GM18498 (cell line): Measurements from ENCODE around the gene ARID3B.
A peak's percentile ranks its signal among the peaks of the same experiment; 100 is the strongest.

Source experiments
- ATAC-seq: cut with Tn5 transposase; IDR thresholded peaks from one replicate; pipeline ENCODE4 v1.9.1; 2021; ENCODE audit warnings: mild to moderate bottlenecking, moderate library complexity; ENCODE audit not compliant: unreplicated experiment

ARID3B gene

GRCh38 chr15:74603026-74603788, 62.2 kb downstream of the ARID3B start:
- ATAC-seq = no peak

- no peak for ATAC-seq
Observed at GRCh38 chr15:74603789-74604705, 63.0 kb downstream of the ARID3B start.

GRCh38 chr15:74604983-74605794, 64.2 kb downstream of the ARID3B start:
- no peak for ATAC-seq

DNA sequence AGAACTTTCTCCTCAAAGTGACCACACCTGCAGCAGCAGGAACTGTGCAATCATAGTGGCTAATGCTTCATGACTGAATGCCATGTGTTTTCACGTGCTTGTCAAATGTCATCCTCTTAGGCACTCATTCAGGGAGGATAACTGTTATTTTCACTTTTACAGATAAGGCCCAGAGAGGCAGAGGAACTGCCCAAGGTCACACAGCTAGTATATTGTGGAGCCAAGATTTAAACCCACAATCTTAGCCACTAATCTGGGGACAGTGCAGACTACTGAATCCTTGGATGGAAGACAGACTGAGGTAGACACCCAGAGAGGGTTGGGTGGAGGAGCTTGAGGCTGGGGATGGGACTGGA, 64.8 kb downstream of the ARID3B start:
- ATAC-seq = no peak

DNA sequence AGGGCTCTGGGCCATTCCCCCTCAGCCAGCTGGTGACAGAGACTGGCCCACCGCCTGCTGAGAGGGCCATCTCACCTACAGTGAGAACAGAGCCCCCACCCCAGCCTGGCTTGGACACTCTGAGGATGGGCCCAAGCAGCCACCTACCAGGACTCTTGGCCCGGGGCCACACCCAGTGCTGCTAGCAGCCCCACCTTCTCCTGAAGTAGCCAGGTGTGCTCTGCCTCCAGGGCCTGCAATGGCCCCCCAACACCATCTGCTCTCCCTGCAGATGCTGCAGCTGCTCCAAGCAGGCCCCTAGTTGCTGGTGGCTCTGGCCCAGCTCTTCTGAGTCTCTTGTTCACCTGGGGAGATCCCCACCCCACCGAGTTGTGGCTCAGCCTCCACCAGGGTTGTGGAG, 67.8 kb downstream of the ARID3B start:
- no peak for ATAC-seq

DNA sequence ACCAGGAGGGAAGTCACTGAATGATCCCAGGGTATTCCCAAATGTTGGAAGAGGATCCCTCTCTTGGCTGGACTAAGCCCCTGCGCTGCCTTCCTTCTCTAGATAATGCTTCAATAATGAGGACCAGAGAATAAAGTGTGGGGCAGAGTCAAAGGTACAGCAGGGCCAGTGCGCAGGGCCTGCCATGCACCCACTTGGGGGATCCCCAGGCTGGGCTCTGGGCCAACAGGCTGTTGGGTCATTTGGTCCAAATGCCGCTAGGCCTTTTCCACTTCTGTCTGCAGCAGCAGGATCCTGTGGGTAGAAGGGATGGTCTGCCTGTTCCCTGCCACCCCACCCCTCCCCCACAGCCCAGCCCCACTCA, 68.9 kb downstream of the ARID3B start:
- no peak for ATAC-seq

GRCh38 chr15:74610302-74610951, 69.4 kb downstream of the ARID3B start:
- ATAC-seq = no peak

DNA sequence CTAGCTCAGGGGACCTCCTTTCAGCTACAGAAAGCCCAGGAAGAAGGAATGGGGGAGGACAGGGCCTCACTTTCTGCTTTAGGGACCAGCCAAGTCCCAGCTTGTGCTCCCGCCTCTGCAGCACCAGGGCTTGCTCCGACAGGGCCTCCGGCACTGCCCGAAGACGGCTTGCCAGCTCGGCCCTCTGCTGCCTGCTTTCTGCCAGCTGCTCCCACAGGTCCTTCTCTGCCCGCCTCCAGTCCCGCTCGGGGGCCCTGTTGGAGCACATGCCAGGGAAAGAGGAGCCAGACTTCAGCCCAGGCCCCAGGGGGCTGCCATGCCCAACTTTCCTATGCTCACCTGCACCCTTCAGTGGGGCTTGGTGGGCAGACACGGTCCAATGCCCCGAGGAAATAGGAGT, 70.3 kb downstream of the ARID3B start:
- ATAC-seq = no peak

GRCh38 chr15:74611834-74612233, 70.8 kb downstream of the ARID3B start:
- ATAC-seq = no peak

DNA sequence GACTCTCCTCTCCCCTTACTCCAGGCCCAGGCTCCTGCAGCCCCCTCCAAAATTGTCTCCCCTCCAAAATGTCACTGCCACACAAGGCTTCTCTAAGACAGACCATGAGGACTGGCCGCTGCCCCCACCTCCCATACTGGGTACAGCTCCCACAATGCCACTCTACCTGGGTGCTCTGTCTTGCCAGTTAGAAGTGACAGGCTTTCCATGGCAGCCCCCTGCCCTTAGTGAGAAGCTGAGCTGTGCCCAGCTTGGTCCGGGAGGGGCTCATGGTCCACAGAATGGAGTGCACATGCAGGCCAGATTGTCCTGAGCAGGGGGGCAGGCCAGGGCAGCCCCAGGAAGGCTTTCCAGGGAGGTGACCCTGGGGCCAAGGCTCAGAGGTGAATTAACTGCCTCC, 71.7 kb downstream of the ARID3B start:
- no peak for ATAC-seq

GRCh38 chr15:74613089-74613952, 72.3 kb downstream of the ARID3B start:
- ATAC-seq = no peak

GRCh38 chr15:74613953-74614743, 73.1 kb downstream of the ARID3B start:
- no peak for ATAC-seq

- ATAC-seq = peak; percentile 60
Observed at GRCh38 chr15:74614744-74615507, 73.9 kb downstream of the ARID3B start.

DNA sequence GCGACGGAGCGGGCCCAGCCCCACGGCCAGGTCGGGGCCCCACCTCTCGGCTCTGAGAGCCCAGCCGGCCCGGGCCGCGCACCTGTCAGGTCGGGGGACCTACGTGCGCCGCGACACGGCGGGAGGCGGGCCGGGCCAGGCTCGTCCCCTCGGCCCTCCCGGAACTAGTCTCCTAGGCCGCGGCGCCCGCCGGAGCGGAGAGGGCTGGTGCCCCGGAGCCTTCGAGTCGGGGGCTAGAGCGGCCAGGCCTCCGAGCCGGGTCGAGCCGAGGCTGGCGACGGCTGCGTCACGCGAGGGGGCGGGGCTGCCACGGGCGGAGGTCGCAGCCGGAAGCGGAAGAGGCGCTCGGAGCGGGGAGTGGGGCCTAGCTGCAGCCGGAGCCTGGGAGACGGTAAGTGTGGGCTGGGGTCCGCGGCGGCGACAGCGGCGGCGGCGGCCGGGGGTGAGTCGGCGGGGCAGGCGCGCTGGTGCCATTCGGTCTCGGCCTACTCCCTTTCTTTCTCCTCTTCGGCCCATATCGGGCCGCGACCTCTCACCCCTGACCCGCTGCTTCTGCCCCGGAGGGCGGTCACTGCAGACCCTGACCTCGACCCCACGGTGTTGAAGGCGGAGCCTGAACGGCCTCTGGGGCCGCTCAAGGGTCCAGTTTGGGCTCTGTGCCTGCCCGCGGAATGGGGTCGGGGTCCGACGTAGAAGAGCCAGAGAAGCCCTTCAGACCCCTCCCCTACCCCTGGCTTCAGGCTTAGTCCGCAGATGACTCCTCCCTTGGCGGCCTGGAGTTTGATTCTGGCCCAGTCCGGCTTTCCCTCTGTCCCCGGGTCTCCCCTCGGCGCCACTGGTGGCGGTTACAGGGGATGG, 74.7 kb downstream of the ARID3B start, which contains the start of gene CLK3:
Gene CLK3, plus strand, starts transcription at position 329 of the 858 bp plus-strand sequence. CDS start 3,361 bp downstream, outside the sequence.
- peak; percentile 83 for ATAC-seq

DNA sequence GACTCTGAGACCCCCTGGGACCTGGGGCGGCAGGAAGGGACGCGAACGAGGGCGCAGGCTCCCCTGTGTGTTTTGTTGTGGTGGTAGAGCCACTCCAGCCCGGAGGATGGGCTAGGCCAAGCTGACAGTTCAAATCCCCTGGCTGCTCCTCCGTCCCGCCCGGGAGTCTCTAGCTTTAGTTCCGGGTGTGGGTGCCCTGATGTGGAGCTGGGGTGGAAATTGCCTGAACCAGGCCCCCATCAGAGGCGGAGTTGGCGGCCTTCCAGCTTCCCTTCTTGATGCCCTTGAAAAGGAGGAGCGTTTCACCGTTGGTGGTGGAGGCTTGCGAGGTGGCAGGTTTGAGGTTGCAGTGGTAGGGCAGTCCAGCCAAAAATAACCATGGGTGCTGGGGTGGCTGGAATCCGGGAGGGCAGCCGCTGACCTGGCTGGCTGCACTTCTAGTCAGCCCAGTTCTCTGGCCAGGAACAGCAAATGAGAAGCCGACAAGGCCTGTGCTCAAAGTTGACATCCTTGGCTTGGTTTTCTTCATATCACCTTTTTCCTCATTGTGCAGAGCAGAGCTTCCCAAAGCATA, 75.4 kb downstream of the ARID3B start:
- ATAC-seq = no peak

DNA sequence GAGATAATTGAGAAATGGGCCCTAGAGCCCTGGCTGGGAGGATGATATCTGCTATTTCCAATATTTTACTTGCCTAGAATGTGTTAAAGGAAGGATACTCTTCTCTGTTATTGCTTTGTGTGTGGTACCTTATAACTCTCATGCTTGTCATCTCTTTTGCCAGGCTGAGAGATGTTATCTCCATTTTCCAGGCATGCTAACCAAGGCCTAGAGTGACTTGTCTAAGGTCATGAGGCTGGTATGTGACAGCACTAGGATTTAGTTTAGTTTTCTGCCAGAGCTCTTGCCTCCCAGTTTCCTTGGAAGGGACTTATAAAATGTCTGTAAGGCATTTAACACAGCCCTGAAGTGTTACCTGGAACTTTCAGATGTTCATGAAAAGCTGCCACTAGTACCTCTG, 76.0 kb downstream of the ARID3B start:
- no peak for ATAC-seq
